ENCODE data around the gene SLU7.

The SLU7 gene

GRCh38 chr5:160352308-160352707 is 66.6 kb downstream of the SLU7 start:
- no peak overlapping the region for H3K4me3 ChIP-seq (ENCODE audit: low read length)
- TF ChIP-seq CTCF (conservative IDR thresholded peaks at IDR 0.05; ENCODE audit: low read length): no peak
- no peak for DNase-seq (ENCODE audit: low read depth)

Data from AG10803 (cell line).